ENCODE data around the gene LRRC4B. TPM values are rescaled to one million over a fixed set of nuclear protein-coding genes. Genes with fewer than 3 reads are reported as not detected.
"Not testable (repeated sequence)": the region's sequence is repeated elsewhere in the genome, so short reads cannot be mapped to it uniquely, and the experiment has no call there.

LRRC4B gene
- total and polyA plus RNA-seq, 2 donors (not counting 1 experiment from before 2014, with no cell fraction given) = 0.02 to 0.17 TPM

- Histone ChIP-seq H3K9ac (ENCODE audit: insufficient read depth, low read length) (no peak overlapping the region), H3K4me3 (replicated peaks in 1 of 4; ENCODE audit: control extremely low read depth in 1 of 4, insufficient read depth in 1 of 4, low read depth in 3 of 4, low read length in 4 of 4) (no peak overlapping the region), H3K9me3 (ENCODE audit: control insufficient read depth, insufficient read depth, low read depth, low read length) (no peaks in the 10 kb centered on the region), H4K20me1 (ENCODE audit: control insufficient read depth, extremely low read depth, insufficient read depth, low read length) (no peaks in the 10 kb centered on the region), H3K4me1 (ENCODE audit: control insufficient read depth, extremely low read depth, insufficient read depth, low read length) (no peaks in the 10 kb centered on the region), H2AFZ (ENCODE audit: low read length) (no peak overlapping the region), H3K36me3 (ENCODE audit: control insufficient read depth, insufficient read depth, low read length) (no peaks in the 10 kb centered on the region), H3K27me3 (ENCODE audit: control insufficient read depth, insufficient read depth, low read length) (no peaks in the 10 kb centered on the region), H3K79me2 (ENCODE audit: control insufficient read depth, insufficient read depth, low read length) (no peaks in the 10 kb centered on the region), H3K27ac (ENCODE audit: insufficient read depth, low read length) (no peak overlapping the region), H3K4me2 (ENCODE audit: extremely low read depth, insufficient read depth, low read length) (no peak overlapping the region)
- TF ChIP-seq, protein P1, sequence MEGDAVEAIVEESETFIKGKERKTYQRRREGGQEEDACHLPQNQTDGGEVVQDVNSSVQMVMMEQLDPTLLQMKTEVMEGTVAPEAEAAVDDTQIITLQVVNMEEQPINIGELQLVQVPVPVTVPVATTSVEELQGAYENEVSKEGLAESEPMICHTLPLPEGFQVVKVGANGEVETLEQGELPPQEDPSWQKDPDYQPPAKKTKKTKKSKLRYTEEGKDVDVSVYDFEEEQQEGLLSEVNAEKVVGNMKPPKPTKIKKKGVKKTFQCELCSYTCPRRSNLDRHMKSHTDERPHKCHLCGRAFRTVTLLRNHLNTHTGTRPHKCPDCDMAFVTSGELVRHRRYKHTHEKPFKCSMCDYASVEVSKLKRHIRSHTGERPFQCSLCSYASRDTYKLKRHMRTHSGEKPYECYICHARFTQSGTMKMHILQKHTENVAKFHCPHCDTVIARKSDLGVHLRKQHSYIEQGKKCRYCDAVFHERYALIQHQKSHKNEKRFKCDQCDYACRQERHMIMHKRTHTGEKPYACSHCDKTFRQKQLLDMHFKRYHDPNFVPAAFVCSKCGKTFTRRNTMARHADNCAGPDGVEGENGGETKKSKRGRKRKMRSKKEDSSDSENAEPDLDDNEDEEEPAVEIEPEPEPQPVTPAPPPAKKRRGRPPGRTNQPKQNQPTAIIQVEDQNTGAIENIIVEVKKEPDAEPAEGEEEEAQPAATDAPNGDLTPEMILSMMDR (conservative IDR thresholded peaks at IDR 0.05 in 1 of 2, IDR thresholded peaks at IDR 0.05 in 1 of 2; ENCODE audit: low read depth in 1 of 2, low read length in 2 of 2) = no peak
- TF ChIP-seq EZH2 (IDR thresholded peaks at IDR 0.05; ENCODE audit: low read length, missing control alignments) = no peak
- DNase-seq (ENCODE audit: low read depth in 2 of 2) = no peak
These were observed 31.2 kb upstream of the LRRC4B start for GRCh38 chr19:50599427-50599826.

GRCh38 chr19:50590191-50590590 is 22.0 kb upstream of the LRRC4B start:
- Histone ChIP-seq H3K9me3 (ENCODE audit: control insufficient read depth, insufficient read depth, low read depth, low read length) (no peaks in the 10 kb centered on the region), H3K4me2 (ENCODE audit: extremely low read depth, insufficient read depth, low read length) (no peak overlapping the region), H3K9ac (ENCODE audit: insufficient read depth, low read length) (no peak overlapping the region), H3K36me3 (ENCODE audit: control insufficient read depth, insufficient read depth, low read length) (no peaks in the 10 kb centered on the region), H2AFZ (ENCODE audit: low read length) (no peak overlapping the region), H3K4me3 (replicated peaks in 1 of 4; ENCODE audit: control extremely low read depth in 1 of 4, insufficient read depth in 1 of 4, low read depth in 3 of 4, low read length in 4 of 4) (no peak overlapping the region), H4K20me1 (ENCODE audit: control insufficient read depth, extremely low read depth, insufficient read depth, low read length) (no peaks in the 10 kb centered on the region), H3K27ac (ENCODE audit: insufficient read depth, low read length) (no peak overlapping the region), H3K4me1 (ENCODE audit: control insufficient read depth, extremely low read depth, insufficient read depth, low read length) (no peaks in the 10 kb centered on the region), H3K27me3 (ENCODE audit: control insufficient read depth, insufficient read depth, low read length) (no peaks in the 10 kb centered on the region), H3K79me2 (ENCODE audit: control insufficient read depth, insufficient read depth, low read length) (no peaks in the 10 kb centered on the region)
- DNase-seq (ENCODE audit: low read depth in 2 of 2) = no peak
- TF ChIP-seq, protein P1 (conservative IDR thresholded peaks at IDR 0.05 in 1 of 2, IDR thresholded peaks at IDR 0.05 in 1 of 2; ENCODE audit: low read depth in 1 of 2, low read length in 2 of 2) = no peak
- TF ChIP-seq EZH2 (IDR thresholded peaks at IDR 0.05; ENCODE audit: low read length, missing control alignments) = no peak

DNA sequence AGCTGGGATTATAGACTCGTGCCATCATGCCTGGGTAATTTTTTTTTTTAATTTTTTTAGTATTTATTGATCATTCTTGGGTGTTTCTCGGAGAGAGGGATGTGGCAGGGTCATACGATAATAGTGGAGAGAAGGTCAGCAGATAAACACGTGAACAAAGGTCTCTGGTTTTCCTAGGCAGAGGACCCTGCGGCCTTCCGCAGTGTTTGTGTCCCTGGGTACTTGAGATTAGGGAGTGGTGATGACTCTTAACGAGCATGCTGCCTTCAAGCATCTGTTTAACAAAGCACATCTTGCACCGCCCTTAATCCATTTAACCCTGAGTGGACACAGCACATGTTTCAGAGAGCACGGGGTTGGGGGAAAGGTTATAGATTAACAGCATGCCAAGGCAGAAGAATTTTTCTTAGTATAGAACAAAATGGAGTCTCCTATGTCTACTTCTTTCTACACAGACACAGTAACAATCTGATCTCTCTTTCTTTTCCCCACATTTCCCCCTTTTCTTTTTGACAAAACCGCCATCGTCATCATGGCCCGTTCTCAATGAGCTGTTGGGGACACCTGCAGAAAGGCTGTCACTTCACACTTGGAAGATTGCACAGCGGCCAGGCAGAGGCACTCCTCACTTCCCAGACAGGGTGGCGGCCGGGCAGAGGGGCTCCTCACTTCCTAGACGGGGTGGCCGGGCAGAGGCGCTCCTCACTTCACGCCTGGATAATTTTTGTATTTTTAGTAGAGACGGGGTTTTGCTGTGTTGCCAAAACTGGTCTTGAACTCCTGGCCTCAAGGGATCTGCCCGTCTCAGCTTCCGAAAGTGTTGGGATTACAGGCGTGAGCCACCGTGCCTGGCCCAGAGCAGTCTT is 13.8 kb upstream of the LRRC4B start:
- not testable (repeated sequence) for H2AFZ ChIP-seq (ENCODE audit: low read length); H3K9me3 ChIP-seq (ENCODE audit: control insufficient read depth, insufficient read depth, low read depth, low read length); H3K9ac ChIP-seq (ENCODE audit: insufficient read depth, low read length); H3K27me3 ChIP-seq (ENCODE audit: control insufficient read depth, insufficient read depth, low read length); DNase-seq (ENCODE audit: low read depth in 2 of 2); H3K27ac ChIP-seq (ENCODE audit: insufficient read depth, low read length); H3K36me3 ChIP-seq (ENCODE audit: control insufficient read depth, insufficient read depth, low read length); H3K4me3 ChIP-seq (replicated peaks in 1 of 4; ENCODE audit: control extremely low read depth in 1 of 4, insufficient read depth in 1 of 4, low read depth in 3 of 4, low read length in 4 of 4); H3K4me1 ChIP-seq (ENCODE audit: control insufficient read depth, extremely low read depth, insufficient read depth, low read length); H3K4me2 ChIP-seq (ENCODE audit: extremely low read depth, insufficient read depth, low read length); H4K20me1 ChIP-seq (ENCODE audit: control insufficient read depth, extremely low read depth, insufficient read depth, low read length); H3K79me2 ChIP-seq (ENCODE audit: control insufficient read depth, insufficient read depth, low read length)

Data from fibroblast of lung (primary cell).